HepG2 (cell line): ENCODE measurements around the gene CFHR2. TPM values are rescaled to one million over a fixed set of nuclear protein-coding genes. Genes with fewer than 3 reads are reported as not detected.
A peak's percentile ranks its signal among the peaks of the same experiment; 100 is the strongest.

ENCODE experiments used
- FOXK2 ChIP-seq: fragments of 450-650 bp; IDR thresholded peaks from 2 replicates; pipeline ENCODE4 v1.6.1; 2016
- GABPB1 ChIP-seq: IDR thresholded peaks from 2 replicates; pipeline ENCODE4 v1.6.1; 2016; ENCODE audit warnings: mild to moderate bottlenecking, missing genetic modification reagents, moderate library complexity, missing compliant biosample characterization
- ISL2 ChIP-seq: sonication (generic); formaldehyde crosslinking; IDR thresholded peaks from 2 replicates; pipeline ENCODE4 v1.5.0; 2020; ENCODE audit warnings: missing genetic modification reagents
- NFYB ChIP-seq: sonication (generic); formaldehyde crosslinking; IDR thresholded peaks from 2 replicates; pipeline ENCODE4 v1.4.0; 2020; ENCODE audit warnings: missing genetic modification reagents
- ONECUT2 ChIP-seq: sonication (generic); formaldehyde crosslinking; IDR thresholded peaks from 2 replicates; pipeline ENCODE4 v1.4.0; 2020; ENCODE audit warnings: missing genetic modification reagents
- PHF8 ChIP-seq: sonication (generic); formaldehyde crosslinking; IDR thresholded peaks from 2 replicates; pipeline ENCODE4 v1.5.0; 2020; ENCODE audit warnings: missing genetic modification reagents
- TAF1 ChIP-seq: sonication (generic); formaldehyde crosslinking; IDR thresholded peaks from 2 replicates; pipeline ENCODE4 v1.4.0; 2020; ENCODE audit warnings: missing genetic modification reagents
- TARDBP ChIP-seq: sonication (generic); formaldehyde crosslinking; IDR thresholded peaks from 2 replicates; pipeline ENCODE4 v1.8.0; 2022; ENCODE audit warnings: mild to moderate bottlenecking, missing genetic modification reagents
- ZFP90 ChIP-seq: sonication (generic); formaldehyde crosslinking; IDR thresholded peaks from 2 replicates; pipeline ENCODE4 v1.8.0; 2022; ENCODE audit warnings: missing genetic modification reagents, mild to moderate bottlenecking, inconsistent platforms, borderline replicate concordance
- ZNF124 ChIP-seq: sonication (generic); formaldehyde crosslinking; IDR thresholded peaks from 2 replicates; pipeline ENCODE4 v1.4.0; 2020; ENCODE audit warnings: missing genetic modification reagents
- ZNF772 ChIP-seq: sonication (generic); formaldehyde crosslinking; IDR thresholded peaks from 2 replicates; pipeline ENCODE4 v1.5.0; 2020; ENCODE audit warnings: mild to moderate bottlenecking, missing genetic modification reagents
- ZNF792 ChIP-seq: IDR thresholded peaks from 2 replicates; pipeline ENCODE4 v1.6.1; 2016
- polyA plus RNA-seq, 8 experiments: library from polyadenylated mRNA; depleted of rRNA in 3 of 8; stranded (reverse) in 7 of 8; unstranded in 1 of 8; fragments of >200 nt; fragmentation: Illumina TruSeq in 4 of 8; extraction: Trizol in 4 of 8; gene quantifications; 2 replicates each; pipeline versions ENCODE4 v1.2.1 to v1.2.3, GENCODE V29; 2011 to 2016; ENCODE audit warnings: low read depth in 4 of 8, missing spikeins in 1 of 8, mixed read lengths in 1 of 8; ENCODE audit not compliant: insufficient read depth in 1 of 8
- total RNA-seq, 5 experiments: library from RNA; depleted of rRNA; stranded (reverse); fragments of >200 nt; fragmentation: Illumina TruSeq; extraction: Trizol; gene quantifications; 2 replicates each; pipeline ENCODE4 v1.2.3, GENCODE V29; 2016; ENCODE audit warnings: low read depth in 1 of 5
- TF ChIP-seq, protein P1 (sequence below): sonication (generic); formaldehyde crosslinking; conservative IDR thresholded peaks from 2 replicates; pipeline ENCODE4 v1.4.0; 2020; ENCODE audit warnings: mild to moderate bottlenecking, missing genetic modification reagents, moderate library complexity
- TF ChIP-seq, protein P2 (sequence below): IDR thresholded peaks from 2 replicates; pipeline ENCODE4 v1.4.0; 2020; ENCODE audit warnings: mild to moderate bottlenecking, missing genetic modification reagents
- TF ChIP-seq, protein P3 (sequence below): sonication (generic); formaldehyde crosslinking; IDR thresholded peaks from 2 replicates; pipeline ENCODE4 v1.4.0; 2020; ENCODE audit warnings: missing genetic modification reagents
- TF ChIP-seq, protein P4 (sequence below): sonication (generic); formaldehyde crosslinking; IDR thresholded peaks from 2 replicates; pipeline ENCODE4 v1.4.0; 2020; ENCODE audit warnings: low read depth, missing genetic modification reagents

CFHR2 gene
- total and polyA plus RNA-seq, 2 of the 13 experiments (the other 11 are each of a cell fraction or from before 2014, with no cell fraction given): not detected

DNA sequence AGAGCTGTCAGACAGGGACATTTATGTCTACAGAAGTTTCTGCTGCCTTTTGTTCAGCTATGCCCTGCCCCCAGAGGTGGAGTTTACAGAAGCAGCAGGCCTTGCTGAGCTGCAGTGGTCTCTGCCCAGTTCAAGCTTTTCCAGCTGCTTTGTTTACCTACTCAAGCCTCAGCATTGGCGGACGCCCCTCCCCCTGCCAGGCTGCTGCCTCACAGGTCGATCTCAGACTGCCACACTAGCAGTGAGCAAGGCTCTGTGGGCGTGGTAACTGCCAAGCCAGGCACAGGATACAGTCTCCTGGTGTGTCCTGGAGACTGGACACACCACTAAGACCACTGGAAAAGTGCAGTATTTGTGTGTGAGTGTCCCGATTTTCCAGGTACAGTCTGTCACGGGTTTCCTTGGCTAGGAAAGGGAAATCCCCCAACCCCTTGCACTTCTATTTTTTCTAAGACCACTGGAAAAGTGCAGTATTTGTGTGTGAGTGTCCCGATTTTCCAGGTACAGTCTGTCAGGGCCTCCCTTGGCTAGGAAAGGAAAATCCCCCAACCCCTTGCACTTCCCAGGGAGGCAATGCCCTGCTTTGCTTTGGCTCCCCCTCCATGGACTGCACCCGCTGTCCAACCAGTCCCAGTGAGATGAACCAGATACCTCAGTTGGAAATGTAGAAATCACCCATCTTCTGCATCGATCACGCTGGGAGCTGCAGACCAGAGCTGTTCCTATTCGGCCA, 48.5 kb downstream of the CFHR2 start (continued):
- TF ChIP-seq, protein P1, sequence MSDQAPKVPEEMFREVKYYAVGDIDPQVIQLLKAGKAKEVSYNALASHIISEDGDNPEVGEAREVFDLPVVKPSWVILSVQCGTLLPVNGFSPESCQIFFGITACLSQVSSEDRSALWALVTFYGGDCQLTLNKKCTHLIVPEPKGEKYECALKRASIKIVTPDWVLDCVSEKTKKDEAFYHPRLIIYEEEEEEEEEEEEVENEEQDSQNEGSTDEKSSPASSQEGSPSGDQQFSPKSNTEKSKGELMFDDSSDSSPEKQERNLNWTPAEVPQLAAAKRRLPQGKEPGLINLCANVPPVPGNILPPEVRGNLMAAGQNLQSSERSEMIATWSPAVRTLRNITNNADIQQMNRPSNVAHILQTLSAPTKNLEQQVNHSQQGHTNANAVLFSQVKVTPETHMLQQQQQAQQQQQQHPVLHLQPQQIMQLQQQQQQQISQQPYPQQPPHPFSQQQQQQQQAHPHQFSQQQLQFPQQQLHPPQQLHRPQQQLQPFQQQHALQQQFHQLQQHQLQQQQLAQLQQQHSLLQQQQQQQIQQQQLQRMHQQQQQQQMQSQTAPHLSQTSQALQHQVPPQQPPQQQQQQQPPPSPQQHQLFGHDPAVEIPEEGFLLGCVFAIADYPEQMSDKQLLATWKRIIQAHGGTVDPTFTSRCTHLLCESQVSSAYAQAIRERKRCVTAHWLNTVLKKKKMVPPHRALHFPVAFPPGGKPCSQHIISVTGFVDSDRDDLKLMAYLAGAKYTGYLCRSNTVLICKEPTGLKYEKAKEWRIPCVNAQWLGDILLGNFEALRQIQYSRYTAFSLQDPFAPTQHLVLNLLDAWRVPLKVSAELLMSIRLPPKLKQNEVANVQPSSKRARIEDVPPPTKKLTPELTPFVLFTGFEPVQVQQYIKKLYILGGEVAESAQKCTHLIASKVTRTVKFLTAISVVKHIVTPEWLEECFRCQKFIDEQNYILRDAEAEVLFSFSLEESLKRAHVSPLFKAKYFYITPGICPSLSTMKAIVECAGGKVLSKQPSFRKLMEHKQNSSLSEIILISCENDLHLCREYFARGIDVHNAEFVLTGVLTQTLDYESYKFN: peak; percentile 91
- TF ChIP-seq ONECUT2: peak; percentile 84
- peak; percentile 76; the same call in 1 of the 2 replicates for TF ChIP-seq ZFP90 (CRISPR knock-in tag)
- TF ChIP-seq, protein P2, sequence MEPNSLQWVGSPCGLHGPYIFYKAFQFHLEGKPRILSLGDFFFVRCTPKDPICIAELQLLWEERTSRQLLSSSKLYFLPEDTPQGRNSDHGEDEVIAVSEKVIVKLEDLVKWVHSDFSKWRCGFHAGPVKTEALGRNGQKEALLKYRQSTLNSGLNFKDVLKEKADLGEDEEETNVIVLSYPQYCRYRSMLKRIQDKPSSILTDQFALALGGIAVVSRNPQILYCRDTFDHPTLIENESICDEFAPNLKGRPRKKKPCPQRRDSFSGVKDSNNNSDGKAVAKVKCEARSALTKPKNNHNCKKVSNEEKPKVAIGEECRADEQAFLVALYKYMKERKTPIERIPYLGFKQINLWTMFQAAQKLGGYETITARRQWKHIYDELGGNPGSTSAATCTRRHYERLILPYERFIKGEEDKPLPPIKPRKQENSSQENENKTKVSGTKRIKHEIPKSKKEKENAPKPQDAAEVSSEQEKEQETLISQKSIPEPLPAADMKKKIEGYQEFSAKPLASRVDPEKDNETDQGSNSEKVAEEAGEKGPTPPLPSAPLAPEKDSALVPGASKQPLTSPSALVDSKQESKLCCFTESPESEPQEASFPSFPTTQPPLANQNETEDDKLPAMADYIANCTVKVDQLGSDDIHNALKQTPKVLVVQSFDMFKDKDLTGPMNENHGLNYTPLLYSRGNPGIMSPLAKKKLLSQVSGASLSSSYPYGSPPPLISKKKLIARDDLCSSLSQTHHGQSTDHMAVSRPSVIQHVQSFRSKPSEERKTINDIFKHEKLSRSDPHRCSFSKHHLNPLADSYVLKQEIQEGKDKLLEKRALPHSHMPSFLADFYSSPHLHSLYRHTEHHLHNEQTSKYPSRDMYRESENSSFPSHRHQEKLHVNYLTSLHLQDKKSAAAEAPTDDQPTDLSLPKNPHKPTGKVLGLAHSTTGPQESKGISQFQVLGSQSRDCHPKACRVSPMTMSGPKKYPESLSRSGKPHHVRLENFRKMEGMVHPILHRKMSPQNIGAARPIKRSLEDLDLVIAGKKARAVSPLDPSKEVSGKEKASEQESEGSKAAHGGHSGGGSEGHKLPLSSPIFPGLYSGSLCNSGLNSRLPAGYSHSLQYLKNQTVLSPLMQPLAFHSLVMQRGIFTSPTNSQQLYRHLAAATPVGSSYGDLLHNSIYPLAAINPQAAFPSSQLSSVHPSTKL (CRISPR knock-in tag): peak; percentile 86
- TF ChIP-seq, protein P3, sequence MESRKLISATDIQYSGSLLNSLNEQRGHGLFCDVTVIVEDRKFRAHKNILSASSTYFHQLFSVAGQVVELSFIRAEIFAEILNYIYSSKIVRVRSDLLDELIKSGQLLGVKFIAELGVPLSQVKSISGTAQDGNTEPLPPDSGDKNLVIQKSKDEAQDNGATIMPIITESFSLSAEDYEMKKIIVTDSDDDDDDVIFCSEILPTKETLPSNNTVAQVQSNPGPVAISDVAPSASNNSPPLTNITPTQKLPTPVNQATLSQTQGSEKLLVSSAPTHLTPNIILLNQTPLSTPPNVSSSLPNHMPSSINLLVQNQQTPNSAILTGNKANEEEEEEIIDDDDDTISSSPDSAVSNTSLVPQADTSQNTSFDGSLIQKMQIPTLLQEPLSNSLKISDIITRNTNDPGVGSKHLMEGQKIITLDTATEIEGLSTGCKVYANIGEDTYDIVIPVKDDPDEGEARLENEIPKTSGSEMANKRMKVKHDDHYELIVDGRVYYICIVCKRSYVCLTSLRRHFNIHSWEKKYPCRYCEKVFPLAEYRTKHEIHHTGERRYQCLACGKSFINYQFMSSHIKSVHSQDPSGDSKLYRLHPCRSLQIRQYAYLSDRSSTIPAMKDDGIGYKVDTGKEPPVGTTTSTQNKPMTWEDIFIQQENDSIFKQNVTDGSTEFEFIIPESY: 0 out of 2 replicates have a peak, but pooled peaks have one; percentile 11
- TF ChIP-seq PHF8 (CRISPR knock-in tag): peak; percentile 63
- TF ChIP-seq ZNF792 (CRISPR knock-in tag): 0 out of 2 replicates have a peak, but pooled peaks have one; percentile 67
- TF ChIP-seq NFYB: peak; percentile 41; the same call in 1 of the 2 replicates
- 0 out of 2 replicates have a peak, but pooled peaks have one; percentile 44 for TF ChIP-seq ISL2 (CRISPR knock-in tag)
- peak; percentile 27; the same call in 1 of the 2 replicates for TF ChIP-seq TAF1 (CRISPR knock-in tag)
- peak; percentile 55; the same call in 1 of the 2 replicates for TF ChIP-seq GABPB1 (CRISPR knock-in tag)
- TF ChIP-seq TARDBP (CRISPR knock-in tag): 0 out of 2 replicates have a peak, but pooled peaks have one; percentile 25
- peak; percentile 57; the same call in 1 of the 2 replicates for TF ChIP-seq FOXK2
- TF ChIP-seq ZNF124: peak; percentile 36; the same call in 1 of the 2 replicates
- peak; percentile 65; the same call in 1 of the 2 replicates for TF ChIP-seq ZNF772 (CRISPR knock-in tag)
- TF ChIP-seq, protein P4, sequence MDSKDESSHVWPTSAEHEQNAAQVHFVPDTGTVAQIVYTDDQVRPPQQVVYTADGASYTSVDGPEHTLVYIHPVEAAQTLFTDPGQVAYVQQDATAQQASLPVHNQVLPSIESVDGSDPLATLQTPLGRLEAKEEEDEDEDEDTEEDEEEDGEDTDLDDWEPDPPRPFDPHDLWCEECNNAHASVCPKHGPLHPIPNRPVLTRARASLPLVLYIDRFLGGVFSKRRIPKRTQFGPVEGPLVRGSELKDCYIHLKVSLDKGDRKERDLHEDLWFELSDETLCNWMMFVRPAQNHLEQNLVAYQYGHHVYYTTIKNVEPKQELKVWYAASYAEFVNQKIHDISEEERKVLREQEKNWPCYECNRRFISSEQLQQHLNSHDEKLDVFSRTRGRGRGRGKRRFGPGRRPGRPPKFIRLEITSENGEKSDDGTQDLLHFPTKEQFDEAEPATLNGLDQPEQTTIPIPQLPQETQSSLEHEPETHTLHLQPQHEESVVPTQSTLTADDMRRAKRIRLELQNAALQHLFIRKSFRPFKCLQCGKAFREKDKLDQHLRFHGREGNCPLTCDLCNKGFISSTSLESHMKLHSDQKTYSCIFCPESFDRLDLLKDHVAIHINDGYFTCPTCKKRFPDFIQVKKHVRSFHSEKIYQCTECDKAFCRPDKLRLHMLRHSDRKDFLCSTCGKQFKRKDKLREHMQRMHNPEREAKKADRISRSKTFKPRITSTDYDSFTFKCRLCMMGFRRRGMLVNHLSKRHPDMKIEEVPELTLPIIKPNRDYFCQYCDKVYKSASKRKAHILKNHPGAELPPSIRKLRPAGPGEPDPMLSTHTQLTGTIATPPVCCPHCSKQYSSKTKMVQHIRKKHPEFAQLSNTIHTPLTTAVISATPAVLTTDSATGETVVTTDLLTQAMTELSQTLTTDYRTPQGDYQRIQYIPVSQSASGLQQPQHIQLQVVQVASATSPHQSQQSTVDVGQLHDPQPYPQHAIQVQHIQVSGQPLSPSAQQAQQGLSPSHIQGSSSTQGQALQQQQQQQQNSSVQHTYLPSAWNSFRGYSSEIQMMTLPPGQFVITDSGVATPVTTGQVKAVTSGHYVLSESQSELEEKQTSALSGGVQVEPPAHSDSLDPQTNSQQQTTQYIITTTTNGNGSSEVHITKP (CRISPR knock-in tag): 0 out of 2 replicates have a peak, but pooled peaks have one; percentile 52
